Naive thymus-derived CD4-positive, alpha-beta T cell (primary cell): Measurements from ENCODE around the gene IFT74. TPM values are rescaled to one million over a fixed set of nuclear protein-coding genes. Genes with fewer than 3 reads are reported as not detected.

ENCODE experiments used
- ATAC-seq: fragments of 150-1000 bp; cut with Tn5 transposase; 2 replicates; pipeline ENCODE4 v1.10.0; 2021; ENCODE audit warnings: mild to moderate bottlenecking, moderate library complexity
- CTCF ChIA-PET: fragments of 350-600 bp; sonication (Branson Sonifier 250); formaldehyde crosslinking; loops from one replicate; lab custom pipeline; 2021; ENCODE audit warnings: antibody characterized with exemption; lab: Charles Lee
- POLR2A ChIA-PET: fragments of 350-600 bp; sonication (Branson Sonifier 250); formaldehyde crosslinking; loops from one replicate; lab custom pipeline; 2021; ENCODE audit warnings: antibody characterized with exemption, inconsistent platforms; lab: Charles Lee
- DNase-seq, 9 donors: peaks; one replicate each; pipeline versions ENCODE4 v3.0.0 to v3.0.0-alpha.2; 2020 to 2022; ENCODE audit warnings: mixed read lengths in 1 of 9
- H3K27ac ChIP-seq: one replicate; pipeline ENCODE4 v1.7.0; 2013; ENCODE audit warnings: mild to moderate bottlenecking, low read depth, low read length, moderate library complexity
- H3K27me3 ChIP-seq, 2 donors: one replicate each; pipeline ENCODE4 v1.7.0; 2013; ENCODE audit warnings: low read length in 2 of 2, mild to moderate bottlenecking in 2 of 2, moderate library complexity in 2 of 2; ENCODE audit not compliant: control insufficient read depth in 2 of 2, insufficient read depth in 2 of 2
- H3K36me3 ChIP-seq, 3 experiments: 1 replicate in 2 of 3; 2 replicates in 1 of 3; pipeline ENCODE4 v1.7.0; 2013; ENCODE audit warnings: low read length in 3 of 3, mild to moderate bottlenecking in 3 of 3, moderate library complexity in 1 of 3; ENCODE audit not compliant: insufficient read depth in 3 of 3, control insufficient read depth in 2 of 3
- H3K4me1 ChIP-seq, 2 donors: one replicate each; pipeline ENCODE4 v1.7.0; 2013; ENCODE audit warnings: low read length in 2 of 2, mild to moderate bottlenecking in 2 of 2, moderate library complexity in 1 of 2; ENCODE audit not compliant: control insufficient read depth in 2 of 2, insufficient read depth in 2 of 2
- H3K4me3 ChIP-seq: 2 replicates; pipeline ENCODE4 v1.7.0; 2013; ENCODE audit warnings: mild to moderate bottlenecking, low read length
- H3K9me3 ChIP-seq, 3 experiments: 1 replicate in 2 of 3; 2 replicates in 1 of 3; pipeline ENCODE4 v1.7.0; 2013; ENCODE audit warnings: low read length in 3 of 3; ENCODE audit not compliant: control insufficient read depth in 2 of 3
- H3K27ac Mint-ChIP-seq, 9 donors: one replicate each; pipeline ENCODE4 v1.8.0; 2020 to 2022; ENCODE audit warnings: mixed read lengths in 9 of 9, mild to moderate bottlenecking in 8 of 9, moderate library complexity in 5 of 9, inconsistent platforms in 2 of 9
- H3K27me3 Mint-ChIP-seq, 5 donors: one replicate each; pipeline ENCODE4 v1.8.0; 2021 to 2022; ENCODE audit warnings: mixed read lengths in 5 of 5, mild to moderate bottlenecking in 1 of 5
- H3K36me3 Mint-ChIP-seq, 5 donors: one replicate each; pipeline ENCODE4 v1.8.0; 2020 to 2022; ENCODE audit warnings: mixed read lengths in 5 of 5, mild to moderate bottlenecking in 3 of 5, inconsistent platforms in 1 of 5
- H3K4me1 Mint-ChIP-seq, 7 donors: one replicate each; pipeline ENCODE4 v1.8.0; 2020 to 2022; ENCODE audit warnings: mixed read lengths in 7 of 7, mild to moderate bottlenecking in 3 of 7, inconsistent platforms in 1 of 7
- H3K4me3 Mint-ChIP-seq, 10 donors: one replicate each; pipeline ENCODE4 v1.8.0; 2020 to 2022; ENCODE audit warnings: mild to moderate bottlenecking in 10 of 10, mixed read lengths in 10 of 10, moderate library complexity in 6 of 10, inconsistent platforms in 2 of 10
- H3K9me3 Mint-ChIP-seq, 11 donors: one replicate each; pipeline ENCODE4 v1.8.0; 2020 to 2022; ENCODE audit warnings: mixed read lengths in 11 of 11, mild to moderate bottlenecking in 4 of 11, inconsistent platforms in 1 of 11, moderate library complexity in 1 of 11
- intact Hi-C, 2 donors: fragments of 100-400 bp; cut with micrococcal nuclease; formaldehyde crosslinking; loops; one replicate each; pipeline ENCODE4 v1.15.1; 2023
- polyA plus RNA-seq, 2 donors: library from polyadenylated mRNA; unstranded; fragments of 300-500 nt; fragmentation: Illumina TruSeq; gene quantifications; one replicate each; pipeline ENCODE4 v1.2.3, GENCODE V29; 2021
- total RNA-seq, 6 experiments: library from RNA in 5 of 6; stranded (reverse) in 5 of 6; gene quantifications; 1 replicate in 5 of 6; 2 replicates in 1 of 6; pipeline ENCODE4 v1.2.3 and lab custom pipeline; 2021 to 2026

Gene IFT74
- total and polyA plus RNA-seq, 7 experiments from 2014 or later = 8.0 to 12.4 (median 9.7) TPM

DNA sequence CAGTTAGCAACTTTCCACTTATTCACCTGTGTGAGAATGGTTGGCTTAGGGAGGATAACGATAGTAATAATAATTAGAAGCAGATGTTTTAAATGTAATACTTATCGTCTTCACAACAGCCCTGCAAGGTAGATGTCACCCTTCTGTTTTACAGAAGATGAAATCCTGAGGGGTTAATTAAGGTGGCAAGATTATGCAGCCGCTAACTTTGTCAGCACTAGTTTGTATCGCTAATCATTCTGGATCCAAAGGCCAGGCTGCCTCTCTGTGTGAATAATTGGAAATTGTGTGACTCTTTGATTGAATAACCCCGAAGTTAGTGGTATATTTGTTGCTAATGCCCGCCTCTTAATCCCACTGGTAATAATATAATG is 635 bp downstream of the IFT74 start:
- no peak for ATAC-seq
- Histone ChIP-seq H3K27ac (peak overlapping the region; percentile 82), H3K4me3 (peak overlapping the region; percentile 76), H3K27me3 (no peaks in the 10 kb centered on the region), H3K9me3 (no peaks in the 10 kb centered on the region), H3K36me3 (no peaks in the 10 kb centered on the region), H3K4me1 (peaks cover 0 to 3% of the 10 kb centered on the region in 2 donors)
- Mint-ChIP-seq H3K36me3 (peaks cover 0 to 10% (median 5%) of the 10 kb centered on the region in 5 donors), H3K4me1 (peaks cover 18 to 53% (median 44%) of the 10 kb centered on the region in 7 donors), H3K9me3 (no peaks in the 10 kb centered on the region), H3K27ac (peak overlapping the region; percentile 91 to 98 (median 96)), H3K27me3 (no peaks in the 10 kb centered on the region), H3K4me3 (peak overlapping the region; percentile 80 to 99 (median 95))
- ChIA-PET POLR2A (interaction anchor here (0.6 to 2.8 kb wide), 4 partner anchors 9 to 68 kb away, joined by 3 to 20 read pairs (median 8); partner anchors contain the start of genes CAAP1 and PLAA), CTCF (no interaction called here)
- intact Hi-C loops = loop anchor here (1.0 to 2.0 kb wide), 4 partner anchors 10 to 616 kb away; partner anchors contain the start of genes C9orf72 (in 2 of the 2), CAAP1 (in 2 of the 2) and PLAA (in 2 of the 2)
- no peak for DNase-seq

DNA sequence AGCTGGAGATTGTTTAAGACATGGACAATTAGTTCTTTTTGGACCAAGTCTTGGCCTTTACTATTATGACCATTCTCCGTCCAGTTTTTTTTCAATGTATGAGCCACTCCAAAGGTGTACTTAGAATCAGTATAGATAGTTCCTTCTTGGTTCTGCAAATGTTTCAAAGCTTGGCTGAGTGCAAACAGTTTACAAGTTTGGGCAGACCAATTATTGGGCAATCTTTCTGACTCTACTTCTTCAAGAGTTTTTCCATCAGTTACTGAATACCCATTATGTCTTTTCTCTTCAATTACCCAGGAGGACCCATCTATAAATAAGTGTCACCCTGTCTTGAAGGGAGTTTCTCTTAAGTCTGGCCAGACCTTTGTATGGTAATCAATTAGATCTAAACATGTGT is 15.5 kb downstream of the IFT74 start:
- H3K4me1 Mint-ChIP-seq = peaks cover 0 to 22% (median 4%) of the 10 kb centered on the region in 7 donors
- intact Hi-C loops = no loop called here
- Histone ChIP-seq H3K4me3 (no peak overlapping the region), H3K27ac (no peak overlapping the region), H3K36me3 (no peaks in the 10 kb centered on the region), H3K4me1 (no peaks in the 10 kb centered on the region), H3K9me3 (no peaks in the 10 kb centered on the region), H3K27me3 (no peaks in the 10 kb centered on the region)
- DNase-seq = no peak
- peaks cover 0 to 10% (median 5%) of the 10 kb centered on the region in 11 donors for H3K9me3 Mint-ChIP-seq
- no peak overlapping the region for H3K4me3 Mint-ChIP-seq
- H3K27ac Mint-ChIP-seq = no peak overlapping the region
- peaks cover 3 to 45% (median 31%) of the 10 kb centered on the region in 5 donors for H3K36me3 Mint-ChIP-seq
- ATAC-seq = no peak
- CTCF ChIA-PET = no interaction called here
- POLR2A ChIA-PET = no interaction called here
- H3K27me3 Mint-ChIP-seq = peaks cover 0 to 2% (median 0%) of the 10 kb centered on the region in 5 donors

DNA sequence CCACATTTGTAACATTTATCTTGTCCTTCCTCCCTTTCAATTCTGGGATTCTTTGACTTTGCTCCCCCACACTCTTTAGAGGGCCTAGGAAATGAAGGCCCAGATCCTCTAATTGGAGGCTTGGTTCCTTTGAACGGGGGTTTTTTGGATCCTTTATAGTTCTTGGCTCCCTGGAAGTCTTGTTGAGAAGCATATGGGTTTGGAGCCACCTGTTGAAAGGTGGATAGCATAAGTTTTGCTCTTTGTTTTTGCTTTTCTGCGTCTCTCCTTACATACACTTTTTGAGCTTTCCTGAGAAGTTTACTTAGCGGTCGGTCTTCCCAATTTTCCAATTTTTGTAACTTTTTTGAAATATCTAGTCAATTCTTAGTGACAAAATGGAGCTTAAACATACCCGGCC is 17.8 kb downstream of the IFT74 start:
- Histone ChIP-seq H3K4me1 (no peaks in the 10 kb centered on the region), H3K27ac (no peak overlapping the region), H3K36me3 (no peaks in the 10 kb centered on the region), H3K4me3 (no peak overlapping the region), H3K27me3 (no peaks in the 10 kb centered on the region), H3K9me3 (no peaks in the 10 kb centered on the region)
- ChIA-PET CTCF (interaction anchor here (0.6 kb wide), 1 partner anchor 31 kb away, joined by 5 read pairs; no protein-coding TSS in a partner anchor), POLR2A (no interaction called here)
- H3K4me1 Mint-ChIP-seq = peaks cover 0 to 6% (median 3%) of the 10 kb centered on the region in 7 donors
- H3K27me3 Mint-ChIP-seq = peaks cover 0 to 2% (median 0%) of the 10 kb centered on the region in 5 donors
- no peak overlapping the region for H3K4me3 Mint-ChIP-seq
- peaks cover 2 to 43% (median 19%) of the 10 kb centered on the region in 5 donors for H3K36me3 Mint-ChIP-seq
- no peak overlapping the region for H3K27ac Mint-ChIP-seq
- H3K9me3 Mint-ChIP-seq = peaks cover 0 to 10% (median 5%) of the 10 kb centered on the region in 11 donors
- intact Hi-C loops = no loop called here
- no peak for DNase-seq
- no peak for ATAC-seq

DNA sequence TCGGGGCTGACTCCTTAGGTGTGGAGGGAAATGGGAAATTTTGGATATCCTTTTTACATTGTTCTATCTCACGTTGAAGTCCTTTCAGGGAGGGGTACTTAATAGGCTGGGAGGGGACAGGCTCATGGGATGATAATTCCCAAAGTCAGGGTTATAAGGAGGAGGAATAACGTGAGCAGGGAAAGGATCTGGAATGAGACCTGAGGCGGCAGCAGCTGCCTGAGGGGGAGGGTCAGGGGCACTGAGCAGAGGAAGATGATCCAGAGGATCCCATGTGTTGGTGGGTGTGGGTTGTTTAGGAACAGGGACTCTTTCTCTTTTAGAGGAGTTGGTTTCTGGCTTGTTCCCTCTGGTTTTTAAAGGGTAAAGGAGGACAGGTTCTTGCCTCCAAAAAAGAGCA is 18.7 kb downstream of the IFT74 start:
- ATAC-seq (no peak), DNase-seq (no peak)
- Mint-ChIP-seq H3K27me3 (no peaks in the 10 kb centered on the region), H3K36me3 (peaks cover 0 to 33% (median 13%) of the 10 kb centered on the region in 5 donors), H3K9me3 (peaks cover 0 to 5% (median under 1%) of the 10 kb centered on the region in 11 donors), H3K27ac (no peak overlapping the region), H3K4me3 (no peak overlapping the region), H3K4me1 (peaks cover 0 to 5% (median 0%) of the 10 kb centered on the region in 7 donors)
- CTCF ChIA-PET = interaction anchor here (0.7 kb wide), 1 partner anchor 361 kb away, joined by 3 read pairs; no protein-coding TSS in a partner anchor
- no peaks in the 10 kb centered on the region for H3K4me1 ChIP-seq
- intact Hi-C loops = loop anchor here (1.0 kb wide), 2 partner anchors 83 to 231 kb away; partner anchors contain the start of gene CAAP1 (in 2 of the 2)
- no peak overlapping the region for H3K4me3 ChIP-seq
- H3K27me3 ChIP-seq = no peaks in the 10 kb centered on the region
- no peak overlapping the region for H3K27ac ChIP-seq
- no peaks in the 10 kb centered on the region for H3K36me3 ChIP-seq
- H3K9me3 ChIP-seq = no peaks in the 10 kb centered on the region
- POLR2A ChIA-PET = no interaction called here

DNA sequence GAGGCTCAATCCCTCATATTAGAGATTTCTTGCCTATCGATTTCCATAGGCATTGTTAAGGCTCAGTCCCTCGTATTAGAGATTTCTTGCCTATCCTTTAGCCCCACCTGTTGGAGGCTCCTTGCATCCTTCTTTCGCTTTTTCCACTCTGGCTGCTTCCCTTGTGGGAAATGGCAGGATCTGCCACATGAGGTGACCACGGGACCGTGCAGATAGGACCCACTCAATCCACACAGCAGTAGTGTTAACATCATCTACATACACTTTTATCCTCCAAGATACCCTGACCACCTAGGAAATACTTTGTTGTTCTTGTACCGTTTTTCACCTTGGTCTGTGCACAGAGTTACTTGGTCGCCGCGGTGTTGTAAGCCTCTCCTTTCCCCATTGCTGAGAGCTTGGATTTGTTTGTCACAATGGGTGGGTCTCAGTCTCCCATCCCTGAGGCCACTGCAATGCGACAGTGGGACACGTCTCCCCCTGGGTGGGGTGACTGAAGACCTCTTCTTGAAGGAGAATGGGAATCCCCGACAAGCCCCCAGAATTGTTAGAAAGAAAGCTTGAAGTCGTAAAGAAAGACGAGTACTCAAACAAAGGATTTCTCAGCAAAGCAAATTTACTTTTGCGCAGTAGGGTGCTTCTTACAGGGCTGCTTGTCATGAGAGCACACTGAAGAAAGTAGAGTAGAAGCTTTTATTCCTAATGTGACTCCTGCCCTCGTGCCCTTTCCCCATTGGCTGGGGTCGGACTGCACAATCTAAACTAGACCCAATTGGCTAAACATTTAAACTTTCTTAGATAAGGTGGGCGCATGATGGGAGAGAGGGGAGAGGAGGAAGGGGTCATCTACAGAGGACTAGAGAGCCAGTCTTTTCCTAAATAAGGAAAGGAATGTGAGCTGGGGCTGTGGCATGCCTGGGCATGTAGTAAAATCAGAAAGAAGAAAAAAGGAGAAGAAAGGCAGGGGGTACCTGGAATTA is 19.8 kb downstream of the IFT74 start:
- Mint-ChIP-seq H3K4me3 (no peak overlapping the region), H3K27me3 (no peaks in the 10 kb centered on the region), H3K27ac (peak overlapping the region in 3 of 9 donors; percentile 5 to 47 (median 42)), H3K9me3 (no peaks in the 10 kb centered on the region), H3K4me1 (peaks cover 0 to 5% (median 0%) of the 10 kb centered on the region in 7 donors), H3K36me3 (peaks cover 0 to 28% (median 6%) of the 10 kb centered on the region in 5 donors)
- DNase-seq (peak in 2 of 9 donors; percentile 11 to 13), ATAC-seq (no peak)
- ChIA-PET POLR2A (interaction anchor here (0.6 kb wide), 1 partner anchor 28 kb away, joined by 5 read pairs; no protein-coding TSS in a partner anchor), CTCF (interaction anchor here (0.6 to 1.0 kb wide), 2 partner anchors 8 to 55 kb away, joined by 3 read pairs; no protein-coding TSS in a partner anchor)
- no peak overlapping the region for H3K4me3 ChIP-seq
- H3K27ac ChIP-seq = no peak overlapping the region
- no peaks in the 10 kb centered on the region for H3K4me1 ChIP-seq
- no peaks in the 10 kb centered on the region for H3K27me3 ChIP-seq
- intact Hi-C loops = loop anchor here (1.0 kb wide), 2 partner anchors 84 to 232 kb away; partner anchors contain the start of gene CAAP1 (in 2 of the 2)
- no peaks in the 10 kb centered on the region for H3K9me3 ChIP-seq
- no peaks in the 10 kb centered on the region for H3K36me3 ChIP-seq

DNA sequence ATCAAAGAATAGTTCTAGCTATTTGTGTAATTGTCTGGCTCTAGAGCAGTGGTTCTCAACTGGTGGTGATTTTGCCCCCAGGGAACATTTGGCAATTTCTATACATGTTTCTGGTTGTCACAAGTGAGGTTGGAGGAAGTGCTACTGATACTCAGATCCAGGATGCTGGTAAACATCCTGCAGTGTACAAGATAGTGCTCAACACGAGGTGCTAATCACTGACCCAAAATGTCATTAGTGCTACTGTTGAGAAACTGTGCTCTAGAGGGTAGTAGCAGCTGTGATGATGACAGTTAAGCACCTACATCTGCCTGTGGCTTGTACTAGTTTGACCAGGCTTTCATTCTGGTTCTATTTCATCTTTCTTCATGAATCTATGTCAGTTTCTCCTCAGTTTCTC is 27.1 kb downstream of the IFT74 start:
- Mint-ChIP-seq H3K4me3 (no peak overlapping the region), H3K4me1 (peaks cover 0 to 4% (median 0%) of the 10 kb centered on the region in 7 donors), H3K9me3 (no peaks in the 10 kb centered on the region), H3K27me3 (no peaks in the 10 kb centered on the region), H3K36me3 (peaks cover 5 to 29% (median 15%) of the 10 kb centered on the region in 5 donors), H3K27ac (no peak overlapping the region)
- CTCF ChIA-PET = no interaction called here
- DNase-seq (no peak), ATAC-seq (no peak)
- Histone ChIP-seq H3K4me3 (no peak overlapping the region), H3K27me3 (no peaks in the 10 kb centered on the region), H3K27ac (no peak overlapping the region), H3K4me1 (no peaks in the 10 kb centered on the region), H3K36me3 (peaks cover 0 to 9% (median 0%) of the 10 kb centered on the region in 3 experiments), H3K9me3 (no peaks in the 10 kb centered on the region)
- intact Hi-C loops = no loop called here
- POLR2A ChIA-PET = no interaction called here
